ENCODE data around the gene IL9R.

DNA sequence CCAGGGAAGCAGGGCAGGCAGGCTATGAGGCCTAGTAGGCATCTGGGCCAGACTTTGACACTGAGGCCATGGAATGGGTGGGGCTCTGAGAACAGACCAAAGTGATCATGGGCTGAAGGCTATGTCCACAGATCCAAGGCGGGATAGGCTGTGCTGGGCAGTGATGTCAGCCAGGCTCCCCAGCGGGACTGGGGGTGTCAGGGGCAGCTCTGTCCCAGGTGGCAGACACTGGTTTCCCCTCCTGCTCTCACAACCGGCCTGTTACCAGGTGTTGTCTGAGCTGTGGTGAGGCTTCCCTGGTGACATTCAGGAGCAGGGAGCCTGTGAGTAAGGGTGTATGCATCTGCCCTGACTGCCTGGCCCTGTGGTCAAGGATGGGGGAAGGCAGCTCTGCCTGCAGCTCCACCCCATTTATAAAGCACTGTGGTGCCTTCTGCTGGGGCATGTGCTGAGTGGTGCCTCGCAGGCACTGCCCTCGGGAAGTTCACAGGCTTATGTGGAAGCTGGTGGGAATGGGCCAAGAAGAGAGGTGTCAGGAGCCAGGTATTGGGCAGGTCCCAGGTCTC lies 2.9 kb downstream of the IL9R start:
- TF ChIP-seq SRF (IDR thresholded peaks at IDR 0.05; ENCODE audit: low read depth), result no peak
- TF ChIP-seq CTCF (IDR thresholded peaks at IDR 0.05 in 2 of 3, conservative IDR thresholded peaks at IDR 0.05 in 1 of 3; ENCODE audit: borderline replicate concordance in 1 of 3, insufficient read depth in 1 of 3, low read depth in 2 of 3, low read length in 2 of 3), result no peak
- no peak for TF ChIP-seq POLR2A (IDR thresholded peaks at IDR 0.05; ENCODE audit: borderline replicate concordance, extremely low read depth, insufficient read depth, insufficient read length)
- TF ChIP-seq, protein P1, sequence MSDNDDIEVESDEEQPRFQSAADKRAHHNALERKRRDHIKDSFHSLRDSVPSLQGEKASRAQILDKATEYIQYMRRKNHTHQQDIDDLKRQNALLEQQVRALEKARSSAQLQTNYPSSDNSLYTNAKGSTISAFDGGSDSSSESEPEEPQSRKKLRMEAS (IDR thresholded peaks at IDR 0.05), result no peak
- TF ChIP-seq, protein P2, sequence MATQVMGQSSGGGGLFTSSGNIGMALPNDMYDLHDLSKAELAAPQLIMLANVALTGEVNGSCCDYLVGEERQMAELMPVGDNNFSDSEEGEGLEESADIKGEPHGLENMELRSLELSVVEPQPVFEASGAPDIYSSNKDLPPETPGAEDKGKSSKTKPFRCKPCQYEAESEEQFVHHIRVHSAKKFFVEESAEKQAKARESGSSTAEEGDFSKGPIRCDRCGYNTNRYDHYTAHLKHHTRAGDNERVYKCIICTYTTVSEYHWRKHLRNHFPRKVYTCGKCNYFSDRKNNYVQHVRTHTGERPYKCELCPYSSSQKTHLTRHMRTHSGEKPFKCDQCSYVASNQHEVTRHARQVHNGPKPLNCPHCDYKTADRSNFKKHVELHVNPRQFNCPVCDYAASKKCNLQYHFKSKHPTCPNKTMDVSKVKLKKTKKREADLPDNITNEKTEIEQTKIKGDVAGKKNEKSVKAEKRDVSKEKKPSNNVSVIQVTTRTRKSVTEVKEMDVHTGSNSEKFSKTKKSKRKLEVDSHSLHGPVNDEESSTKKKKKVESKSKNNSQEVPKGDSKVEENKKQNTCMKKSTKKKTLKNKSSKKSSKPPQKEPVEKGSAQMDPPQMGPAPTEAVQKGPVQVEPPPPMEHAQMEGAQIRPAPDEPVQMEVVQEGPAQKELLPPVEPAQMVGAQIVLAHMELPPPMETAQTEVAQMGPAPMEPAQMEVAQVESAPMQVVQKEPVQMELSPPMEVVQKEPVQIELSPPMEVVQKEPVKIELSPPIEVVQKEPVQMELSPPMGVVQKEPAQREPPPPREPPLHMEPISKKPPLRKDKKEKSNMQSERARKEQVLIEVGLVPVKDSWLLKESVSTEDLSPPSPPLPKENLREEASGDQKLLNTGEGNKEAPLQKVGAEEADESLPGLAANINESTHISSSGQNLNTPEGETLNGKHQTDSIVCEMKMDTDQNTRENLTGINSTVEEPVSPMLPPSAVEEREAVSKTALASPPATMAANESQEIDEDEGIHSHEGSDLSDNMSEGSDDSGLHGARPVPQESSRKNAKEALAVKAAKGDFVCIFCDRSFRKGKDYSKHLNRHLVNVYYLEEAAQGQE (IDR thresholded peaks at IDR 0.05; ENCODE audit: low read depth), result no peak

Data from HCT116 (cell line).